HG03045 (cell line): ENCODE data around the gene ASIC2.

Source experiments
- ATAC-seq: cut with Tn5 transposase; IDR thresholded peaks from one replicate; pipeline ENCODE4 v1.9.1; 2021; ENCODE audit warnings: mild to moderate bottlenecking, moderate library complexity; ENCODE audit not compliant: unreplicated experiment

Gene ASIC2

DNA sequence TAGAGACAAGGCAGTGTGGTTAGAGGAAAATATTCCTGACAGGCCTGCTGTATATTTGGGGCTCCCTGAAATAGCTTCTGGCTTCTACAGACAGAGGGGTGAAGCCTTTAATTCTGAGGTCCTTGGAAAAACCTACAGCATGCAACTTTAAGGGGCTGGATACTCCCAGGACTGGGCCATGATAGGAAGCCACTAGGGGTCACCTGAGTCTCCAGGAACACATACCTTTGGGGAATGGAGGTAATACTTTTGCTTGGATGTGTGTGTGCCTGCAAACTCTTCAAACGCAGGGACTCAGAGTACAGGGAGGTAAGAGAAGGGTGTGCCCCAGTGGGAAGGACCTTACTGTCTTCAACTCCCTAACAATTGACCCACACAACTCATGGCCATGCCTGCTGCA is 4.1 kb downstream of the ASIC2 start:
- ATAC-seq, result no peak

DNA sequence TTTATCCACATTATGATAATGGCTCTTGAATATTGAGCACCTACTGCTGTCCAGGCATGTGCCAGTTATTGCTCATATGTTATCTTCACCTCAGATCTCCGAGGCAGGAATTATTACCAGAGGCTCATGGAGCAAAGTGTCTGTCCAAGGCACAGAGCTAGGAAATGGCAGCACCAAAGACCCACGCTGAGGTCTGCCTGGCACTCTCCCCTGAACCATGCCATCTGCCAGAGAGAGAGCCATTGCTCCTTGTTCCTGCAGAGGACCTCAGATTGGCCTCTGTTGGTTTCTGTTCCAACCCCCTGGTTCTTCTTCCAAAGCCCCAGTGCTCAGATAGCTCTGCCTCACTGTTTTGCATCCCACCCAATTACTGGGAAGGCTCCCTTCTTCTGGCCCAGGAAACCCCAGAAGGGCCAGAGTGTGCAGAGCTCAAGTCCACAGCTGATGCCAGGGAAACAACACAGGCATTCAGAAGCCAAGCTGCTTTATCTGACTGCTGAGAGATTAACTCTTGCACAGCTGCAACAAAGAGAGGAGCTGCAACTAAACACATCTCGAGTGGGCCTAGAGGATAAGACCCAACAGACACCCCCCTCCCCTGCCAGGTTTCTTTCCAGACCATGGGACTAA is 5.9 kb downstream of the ASIC2 start:
- ATAC-seq, result no peak

DNA sequence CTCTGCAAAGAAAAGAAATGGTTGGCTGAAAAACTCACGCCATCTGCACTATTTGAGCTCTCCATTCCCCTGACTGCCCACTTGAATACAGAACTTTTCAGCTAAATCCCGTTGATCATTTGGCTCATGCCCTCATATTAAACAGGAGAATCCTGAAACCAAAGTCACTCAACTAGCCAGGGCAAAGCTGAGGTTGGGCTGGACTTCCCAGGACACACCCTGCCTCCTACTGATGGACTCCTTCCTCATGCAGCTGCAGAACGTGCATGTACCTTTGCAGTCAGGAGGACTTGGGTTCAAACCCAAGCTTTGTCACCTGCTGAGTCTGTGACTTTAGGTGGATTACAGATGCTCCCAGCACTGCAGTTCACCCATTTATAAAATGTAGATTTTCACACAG is 7.7 kb downstream of the ASIC2 start:
- no peak for ATAC-seq

DNA sequence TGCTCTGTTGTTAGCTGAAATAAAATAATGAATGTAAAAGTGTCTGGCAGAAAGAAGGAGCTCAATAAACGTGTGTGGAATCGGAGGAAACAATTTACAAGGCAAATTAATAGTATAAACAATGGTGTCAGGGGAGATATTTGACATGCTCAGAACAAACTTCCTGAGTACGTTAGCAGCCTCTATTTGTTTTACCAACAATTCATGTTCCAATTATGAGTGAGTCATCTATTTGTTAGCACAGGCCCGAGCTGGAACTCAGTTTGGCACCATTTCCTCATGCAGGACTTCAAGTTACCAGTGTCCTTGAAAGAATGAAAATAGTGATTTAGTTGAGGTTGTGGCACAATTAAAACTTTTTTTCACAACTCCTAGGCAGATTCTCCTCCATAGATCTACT is 9.1 kb downstream of the ASIC2 start:
- no peak for ATAC-seq

DNA sequence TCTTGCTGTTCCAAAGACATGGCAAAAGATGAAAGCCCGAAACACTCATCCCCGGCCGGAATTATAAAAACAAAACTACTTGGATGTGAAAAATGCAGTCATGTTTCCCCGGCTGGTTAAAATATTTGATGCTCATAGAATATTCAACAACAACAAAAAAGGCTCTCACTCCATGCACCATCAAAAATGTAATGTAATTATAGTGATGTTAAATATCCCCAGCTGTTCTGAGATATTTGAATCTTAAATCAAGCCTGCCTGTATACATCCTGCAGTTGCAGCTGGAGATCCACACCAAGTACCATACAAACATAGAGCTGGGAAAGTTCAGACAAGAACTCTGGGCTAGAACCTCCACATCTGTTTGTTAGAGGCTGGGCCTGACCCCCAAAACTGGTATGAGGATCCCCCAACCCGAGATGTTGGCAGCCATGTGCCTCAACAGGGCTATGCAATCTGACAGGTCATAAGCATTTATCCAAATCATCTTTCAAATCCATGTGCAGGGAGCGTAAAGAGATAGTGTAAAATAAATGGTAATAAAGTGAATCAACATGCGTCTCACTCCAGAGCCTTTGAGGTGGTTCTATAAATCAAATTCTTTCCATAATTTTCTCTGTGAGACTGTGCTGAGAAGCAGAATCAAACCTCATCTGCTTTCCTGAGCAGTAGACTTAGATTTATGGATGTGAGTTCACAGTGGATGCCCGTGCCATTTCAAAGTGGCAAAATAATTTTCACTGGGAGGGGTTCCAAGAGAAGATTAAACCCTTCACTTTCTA is 12.7 kb downstream of the ASIC2 start:
- ATAC-seq, result no peak

DNA sequence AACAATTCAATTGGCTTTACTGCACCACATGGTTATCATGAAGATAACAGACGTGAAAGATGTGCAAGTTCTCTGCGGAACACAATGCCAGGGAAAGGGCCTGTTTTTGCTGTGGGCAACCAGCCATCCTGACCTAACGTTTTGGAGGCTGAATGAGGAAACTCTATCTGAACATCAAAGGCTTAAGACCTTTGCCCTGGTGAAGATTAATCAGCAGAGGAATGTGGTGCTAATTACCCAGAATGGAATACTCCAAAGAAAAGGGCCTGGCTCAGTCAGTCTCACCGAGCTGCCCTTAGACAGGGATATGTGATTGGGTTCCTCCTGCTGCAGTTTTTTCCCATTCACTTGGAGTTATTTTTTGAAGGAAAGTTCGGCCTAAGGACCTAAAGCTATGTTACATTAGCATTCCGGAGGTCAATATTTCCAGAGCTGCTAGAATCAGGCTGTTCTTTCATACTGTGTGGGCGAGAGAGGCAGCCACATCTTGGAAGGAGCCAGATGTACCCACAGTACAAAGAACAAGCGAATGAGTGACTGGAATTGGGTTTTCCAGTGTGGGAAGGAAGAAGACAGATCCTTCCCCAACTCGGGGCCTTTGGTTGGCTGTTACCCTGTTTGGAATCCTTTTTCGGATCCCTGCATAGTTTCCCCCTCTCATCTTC is 15.5 kb downstream of the ASIC2 start:
- ATAC-seq, result no peak

DNA sequence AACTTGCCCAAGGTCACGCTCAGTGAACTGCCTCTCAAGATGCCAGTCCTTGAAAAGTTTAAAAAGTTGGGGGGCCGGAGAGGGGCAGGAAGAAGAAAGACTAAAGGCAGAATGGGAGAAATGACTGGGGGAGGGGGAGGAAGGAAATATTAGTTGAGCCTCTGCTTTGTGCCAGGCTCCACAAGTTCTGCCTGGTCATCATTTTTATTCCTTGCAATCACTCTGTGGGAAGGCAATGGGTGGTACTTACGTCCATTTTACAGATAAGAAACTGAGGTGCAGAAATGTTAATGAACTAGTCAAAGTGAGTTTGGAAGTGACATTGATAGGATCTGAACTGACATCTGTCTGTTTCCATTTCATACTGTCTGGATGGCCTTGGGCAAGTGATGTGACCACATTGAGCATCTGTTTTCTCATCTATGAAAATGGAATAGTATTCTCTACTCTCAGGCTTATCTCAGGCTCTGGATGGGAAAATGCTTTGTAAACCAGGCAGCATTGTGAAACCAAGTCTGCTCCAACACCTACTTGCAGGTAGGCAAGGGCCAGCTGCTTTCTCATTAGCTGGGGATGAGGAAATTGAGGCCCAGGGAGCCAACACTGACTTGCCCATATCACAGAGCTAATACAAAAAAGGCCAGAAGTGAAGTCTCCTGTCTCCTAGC is 19.2 kb downstream of the ASIC2 start:
- no peak for ATAC-seq

DNA sequence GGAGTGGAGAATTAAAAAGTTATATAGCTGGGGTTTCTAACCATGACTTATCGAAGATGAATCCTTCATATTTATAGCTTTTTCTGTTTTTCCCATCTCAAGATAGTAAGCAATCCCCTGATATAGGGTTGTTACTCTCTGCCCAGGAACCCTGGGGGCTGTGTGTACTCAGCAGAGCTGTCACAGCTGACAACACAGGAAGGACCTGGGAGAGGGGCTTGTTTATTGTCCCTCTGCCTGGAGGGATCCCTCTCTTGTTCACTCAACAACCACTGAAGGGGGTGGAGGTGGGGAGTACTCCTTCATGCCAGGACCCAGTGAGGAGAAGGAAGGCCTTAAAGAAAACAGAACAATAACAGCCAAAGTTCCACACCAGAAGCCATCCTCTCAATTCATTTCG is 19.8 kb downstream of the ASIC2 start:
- no peak for ATAC-seq

DNA sequence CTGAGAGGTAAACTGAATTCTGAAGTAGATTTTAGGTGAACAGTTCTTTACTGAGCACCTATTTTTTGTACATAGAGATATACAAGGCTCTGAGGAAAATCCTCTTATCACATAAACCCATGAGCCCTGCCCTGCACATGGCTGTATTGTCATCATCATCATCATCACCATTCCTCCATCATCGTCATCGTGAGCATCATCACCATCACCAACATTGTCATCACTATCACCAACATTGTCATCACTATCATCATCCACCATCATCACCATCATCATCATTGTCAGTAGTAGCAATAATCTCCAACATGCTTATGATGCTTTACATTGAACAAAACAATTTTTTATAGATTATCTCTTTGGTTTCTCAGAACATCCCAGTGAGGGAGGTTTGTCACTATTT is 20.7 kb downstream of the ASIC2 start:
- ATAC-seq, result no peak

DNA sequence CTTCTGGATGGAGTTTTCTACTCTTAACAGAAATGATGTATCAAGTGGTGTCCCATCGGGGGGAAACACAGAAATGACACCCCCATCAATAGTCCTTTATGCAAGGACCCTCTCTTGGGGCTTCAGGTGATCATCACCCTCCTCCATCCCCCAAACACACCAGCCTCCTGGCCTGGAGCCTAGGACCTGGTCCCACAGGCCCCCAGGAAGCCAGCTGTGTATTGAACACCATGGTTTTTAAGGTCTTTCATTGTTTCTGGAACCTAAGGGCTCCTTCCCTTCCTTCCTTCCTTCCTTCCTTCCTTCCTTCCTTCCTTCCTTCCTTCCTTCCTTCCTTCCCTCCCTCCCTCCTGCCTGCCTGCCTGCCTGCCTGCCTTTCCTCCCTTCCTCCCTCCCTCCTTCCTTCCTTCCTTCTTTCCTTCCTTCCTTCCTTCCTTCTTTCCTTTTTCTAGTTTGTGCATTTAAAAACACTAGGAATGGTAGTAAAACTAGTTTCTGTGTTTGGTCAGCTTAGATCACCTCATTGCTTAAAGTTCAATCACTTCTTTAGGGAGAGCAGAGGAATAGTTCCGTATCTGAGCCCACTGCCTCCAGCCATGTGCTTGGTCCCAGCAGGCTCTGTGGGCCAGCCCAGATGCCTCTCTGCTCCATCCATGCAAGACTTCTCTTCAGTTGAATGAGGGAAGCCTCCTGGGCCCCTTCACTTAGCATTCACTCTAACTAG is 23.6 kb downstream of the ASIC2 start:
- ATAC-seq, result no peak

DNA sequence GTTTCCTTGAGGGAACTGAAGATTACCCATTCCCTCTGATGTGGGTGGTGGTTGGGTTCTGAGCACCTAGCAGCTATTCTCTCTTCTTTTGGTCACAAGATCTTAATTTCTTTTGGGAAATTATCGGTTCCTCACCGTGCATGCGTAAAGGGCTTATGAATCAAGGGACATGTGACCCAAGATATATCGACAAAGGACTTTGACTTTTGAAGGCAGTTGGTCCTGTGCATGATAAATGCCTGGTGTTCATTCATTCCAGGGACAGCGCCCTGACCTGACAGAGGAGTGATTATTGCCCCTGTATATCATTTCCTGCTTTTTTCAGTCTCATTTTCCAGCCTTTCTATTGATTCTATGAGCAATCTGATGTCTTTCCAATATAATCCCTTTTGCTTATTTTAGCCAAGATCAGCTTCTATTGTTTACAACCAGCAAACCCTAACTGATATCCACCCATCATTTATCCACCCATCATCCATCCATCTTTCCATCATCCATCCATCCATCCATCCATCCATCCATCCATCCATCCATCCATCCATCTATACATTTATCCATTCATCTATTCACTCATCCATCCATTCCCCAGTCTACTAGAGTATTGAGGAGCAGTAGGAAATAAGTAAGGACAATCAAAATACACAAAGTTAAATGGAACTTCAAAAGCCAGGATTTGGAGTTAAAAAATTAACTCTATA is 25.1 kb downstream of the ASIC2 start:
- ATAC-seq, result no peak

DNA sequence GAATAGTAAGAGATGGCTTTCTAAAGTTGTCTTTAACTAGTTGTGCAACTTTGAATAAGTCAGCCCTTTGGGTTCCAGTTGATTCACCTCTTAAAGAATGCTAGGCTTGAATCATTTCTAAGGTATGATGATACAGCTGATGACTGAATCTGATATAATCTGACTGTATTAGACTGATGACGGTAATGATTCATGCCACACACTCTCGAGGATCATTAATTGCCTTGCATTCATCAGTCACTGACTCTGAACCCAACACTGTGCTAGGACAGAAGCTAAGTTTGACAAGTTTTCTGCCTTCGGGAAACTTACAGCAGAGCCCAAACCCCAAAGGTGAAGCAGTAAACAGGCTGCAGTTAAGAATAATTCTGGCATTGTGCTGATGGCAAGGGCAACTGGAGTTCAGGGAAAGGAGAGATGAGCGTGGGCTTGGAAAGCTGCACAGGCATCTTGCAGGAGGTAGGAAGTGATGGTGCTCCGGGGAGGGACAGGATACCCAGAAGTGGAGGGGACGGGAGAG is 25.8 kb downstream of the ASIC2 start:
- ATAC-seq, result no peak

DNA sequence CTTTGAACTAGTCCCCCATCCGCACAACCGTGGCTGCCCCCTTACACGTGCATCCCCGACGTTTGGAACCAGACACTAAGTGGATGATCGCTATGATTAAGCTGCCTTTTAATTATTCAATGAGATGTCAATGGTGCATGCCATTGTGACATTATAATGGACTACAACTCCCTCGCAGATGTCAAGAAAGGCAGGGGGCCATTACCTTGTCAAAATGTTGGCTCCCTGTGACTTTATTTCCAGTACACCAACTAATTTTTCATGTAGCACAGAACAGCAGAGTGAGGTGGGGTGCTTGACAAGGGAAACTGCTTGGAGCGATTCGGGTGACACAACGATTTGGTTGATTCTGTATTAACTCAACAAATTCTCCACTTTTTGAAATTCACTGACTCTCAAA is 26.5 kb downstream of the ASIC2 start:
- no peak for ATAC-seq

DNA sequence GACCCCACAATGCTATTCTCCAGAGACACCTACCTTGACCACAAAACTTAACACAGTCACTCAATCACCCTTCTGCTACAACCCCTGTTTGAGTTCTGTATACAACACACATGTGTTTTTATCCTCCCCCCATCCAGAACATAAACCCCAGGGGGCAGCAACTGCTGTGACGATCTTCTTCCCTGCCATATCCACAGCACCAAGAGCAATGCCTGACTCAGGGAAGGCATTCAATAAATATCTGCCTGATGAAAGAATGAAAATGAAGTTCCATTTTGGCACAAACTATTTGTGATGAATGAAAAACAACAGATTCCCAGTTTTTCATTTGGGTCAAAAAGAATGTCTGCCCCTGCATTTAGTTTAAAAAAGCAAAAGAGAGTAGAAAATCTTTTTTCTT is 27.0 kb downstream of the ASIC2 start:
- no peak for ATAC-seq

DNA sequence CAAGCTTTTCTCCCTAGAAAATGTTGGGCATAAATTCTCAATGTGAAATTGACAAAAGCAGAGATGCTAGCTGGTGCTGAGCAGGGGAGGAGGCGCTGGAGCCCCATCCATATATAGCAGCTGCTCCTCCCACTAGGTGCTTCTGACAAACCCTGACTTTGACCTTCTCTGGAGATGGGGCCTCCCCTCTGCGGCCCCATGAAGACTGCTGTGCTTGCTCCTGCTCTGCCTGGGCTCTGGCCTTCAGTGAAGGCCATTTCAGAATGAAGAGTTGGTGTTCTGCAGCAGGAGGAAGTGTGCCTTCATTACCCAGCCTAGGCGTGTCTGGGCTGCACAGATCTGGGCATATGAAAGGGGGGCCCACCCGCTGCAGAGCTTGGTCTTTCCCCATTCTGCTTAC is 29.7 kb downstream of the ASIC2 start:
- ATAC-seq, result no peak

DNA sequence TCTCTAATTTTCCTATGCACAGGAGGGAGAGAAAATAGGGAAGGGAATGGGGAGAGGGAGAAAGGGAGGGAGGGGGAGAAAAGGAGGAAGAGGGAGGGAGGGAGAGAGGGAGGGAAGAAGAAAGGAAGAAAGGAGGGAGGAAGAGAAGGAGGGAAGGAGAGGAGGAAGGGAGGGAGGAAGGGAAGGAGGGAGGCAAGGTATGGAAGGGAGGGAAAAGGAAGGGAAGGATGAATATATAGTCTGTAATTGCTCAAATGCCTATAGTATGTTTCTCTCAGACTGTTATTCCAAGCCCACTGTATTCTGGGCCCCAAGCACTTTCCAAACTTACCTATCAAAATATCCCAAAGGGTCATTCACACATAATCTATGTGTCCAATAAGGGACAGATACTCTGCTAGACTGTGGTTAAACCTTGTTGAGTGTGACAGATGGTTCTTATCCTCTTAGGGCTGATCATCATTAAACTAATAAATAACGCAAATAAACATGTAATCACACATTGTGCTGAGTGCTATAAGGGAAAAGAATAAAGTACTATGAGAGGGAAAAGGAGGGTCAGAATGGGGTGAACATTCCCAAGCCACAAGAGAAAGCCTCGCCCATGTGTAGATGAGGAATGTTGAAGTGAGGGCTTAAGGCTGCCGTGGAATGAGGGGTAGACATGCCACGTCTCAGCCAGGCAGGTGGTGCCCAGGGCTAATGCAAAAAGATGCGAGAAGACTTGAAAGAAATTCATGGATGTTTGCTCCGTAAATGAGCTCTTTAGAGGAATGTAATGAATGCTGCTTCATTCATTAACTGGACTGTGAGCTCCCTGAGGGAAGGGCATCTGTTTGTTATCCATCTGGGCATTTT is 30.6 kb downstream of the ASIC2 start:
- no peak for ATAC-seq

DNA sequence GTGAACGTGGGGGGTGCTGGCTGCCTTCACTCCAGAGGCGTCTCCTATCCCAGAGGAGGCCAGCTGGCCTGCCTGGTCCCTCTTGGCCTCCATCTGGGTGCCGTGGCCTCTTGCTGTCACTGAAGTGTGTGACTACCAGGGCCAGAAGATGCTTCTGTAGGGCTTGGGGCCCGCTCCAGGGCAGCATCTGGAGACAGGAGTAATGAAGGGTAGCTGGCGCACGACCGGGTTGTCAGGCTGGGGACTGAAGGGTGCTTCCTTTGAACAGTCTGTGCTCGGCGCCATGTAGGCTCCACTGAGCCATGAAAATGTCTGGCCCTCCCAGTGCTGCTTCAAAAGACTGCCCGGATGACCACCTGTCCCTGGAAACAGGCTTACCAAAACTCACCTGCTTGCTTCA is 31.3 kb downstream of the ASIC2 start:
- no peak for ATAC-seq

DNA sequence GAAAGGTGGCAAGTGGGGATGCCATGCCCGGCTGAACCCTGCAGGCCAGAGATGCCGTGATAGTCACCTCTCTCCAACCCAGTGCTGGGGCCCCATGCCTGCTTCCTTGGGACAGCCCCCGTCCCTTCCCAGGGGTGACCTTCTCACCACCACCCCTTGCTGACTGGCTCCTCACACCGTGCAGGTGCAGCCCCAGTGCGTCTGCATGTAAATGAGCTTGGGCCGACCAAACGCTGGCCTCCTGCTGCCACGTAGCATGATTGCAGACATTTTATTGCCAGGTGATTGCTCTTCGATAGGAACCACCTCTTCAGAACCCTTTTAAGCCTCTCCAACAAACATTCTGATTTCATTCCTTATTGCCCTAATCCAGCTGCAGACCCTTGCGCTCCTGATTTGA is 32.5 kb downstream of the ASIC2 start:
- no peak for ATAC-seq

DNA sequence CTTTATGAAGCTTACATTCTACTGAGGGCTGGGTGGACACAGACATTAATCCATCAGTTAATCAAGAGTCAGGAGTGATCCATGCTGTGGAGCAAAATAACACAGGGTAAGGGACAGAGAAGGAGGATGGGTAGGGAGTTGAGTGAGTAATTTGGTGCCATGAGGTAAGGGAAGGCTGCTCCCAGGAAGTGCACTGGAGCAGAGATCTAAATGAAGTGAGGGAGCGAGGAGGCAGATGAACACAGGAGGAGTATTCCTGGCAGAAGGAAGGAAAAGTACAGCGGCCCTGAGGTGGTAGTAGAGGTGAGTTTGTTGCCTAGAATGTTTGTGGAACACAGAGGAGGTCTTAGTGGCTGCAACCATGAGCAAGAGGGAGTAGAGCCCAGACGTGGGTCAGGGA is 34.8 kb downstream of the ASIC2 start:
- ATAC-seq, result no peak
